Measurements from ENCODE around the gene CCDC187. TPM values are rescaled to one million over a fixed set of nuclear protein-coding genes. Genes with fewer than 3 reads are reported as not detected.

Gene CCDC187
- total RNA-seq, 2 donors from 2014 or later, result 1.3 to 2.3 TPM

- Histone ChIP-seq H3K4me3 (no peak overlapping the region), H3K9me3 (no peaks in the 10 kb centered on the region), H3K27me3 (no peaks in the 10 kb centered on the region), H3K36me3 (replicated peaks in 1 of 2; ENCODE audit: insufficient read depth in 1 of 2, low read depth in 2 of 2) (no peaks in the 10 kb centered on the region), H3K4me1 (peaks cover 24% of the 10 kb centered on the region), H3K27ac (peak overlapping the region; percentile 74 to 87 (median 84))
- DNase-seq (no peak), ATAC-seq (no peak)
- no peak for TF ChIP-seq POLR2A (IDR thresholded peaks at IDR 0.05)
- TF ChIP-seq, protein P1, sequence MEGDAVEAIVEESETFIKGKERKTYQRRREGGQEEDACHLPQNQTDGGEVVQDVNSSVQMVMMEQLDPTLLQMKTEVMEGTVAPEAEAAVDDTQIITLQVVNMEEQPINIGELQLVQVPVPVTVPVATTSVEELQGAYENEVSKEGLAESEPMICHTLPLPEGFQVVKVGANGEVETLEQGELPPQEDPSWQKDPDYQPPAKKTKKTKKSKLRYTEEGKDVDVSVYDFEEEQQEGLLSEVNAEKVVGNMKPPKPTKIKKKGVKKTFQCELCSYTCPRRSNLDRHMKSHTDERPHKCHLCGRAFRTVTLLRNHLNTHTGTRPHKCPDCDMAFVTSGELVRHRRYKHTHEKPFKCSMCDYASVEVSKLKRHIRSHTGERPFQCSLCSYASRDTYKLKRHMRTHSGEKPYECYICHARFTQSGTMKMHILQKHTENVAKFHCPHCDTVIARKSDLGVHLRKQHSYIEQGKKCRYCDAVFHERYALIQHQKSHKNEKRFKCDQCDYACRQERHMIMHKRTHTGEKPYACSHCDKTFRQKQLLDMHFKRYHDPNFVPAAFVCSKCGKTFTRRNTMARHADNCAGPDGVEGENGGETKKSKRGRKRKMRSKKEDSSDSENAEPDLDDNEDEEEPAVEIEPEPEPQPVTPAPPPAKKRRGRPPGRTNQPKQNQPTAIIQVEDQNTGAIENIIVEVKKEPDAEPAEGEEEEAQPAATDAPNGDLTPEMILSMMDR (IDR thresholded peaks at IDR 0.05), result no peak
- 85 to 86% methylated on average over 20 to 38 of the region's 39 CpGs for WGBS, 2 donors
- intact Hi-C loops (cut with DNase I), result no loop called here
These were observed 22.2 kb downstream of the CCDC187 start for GRCh38 chr9:136281421-136282271.

DNA sequence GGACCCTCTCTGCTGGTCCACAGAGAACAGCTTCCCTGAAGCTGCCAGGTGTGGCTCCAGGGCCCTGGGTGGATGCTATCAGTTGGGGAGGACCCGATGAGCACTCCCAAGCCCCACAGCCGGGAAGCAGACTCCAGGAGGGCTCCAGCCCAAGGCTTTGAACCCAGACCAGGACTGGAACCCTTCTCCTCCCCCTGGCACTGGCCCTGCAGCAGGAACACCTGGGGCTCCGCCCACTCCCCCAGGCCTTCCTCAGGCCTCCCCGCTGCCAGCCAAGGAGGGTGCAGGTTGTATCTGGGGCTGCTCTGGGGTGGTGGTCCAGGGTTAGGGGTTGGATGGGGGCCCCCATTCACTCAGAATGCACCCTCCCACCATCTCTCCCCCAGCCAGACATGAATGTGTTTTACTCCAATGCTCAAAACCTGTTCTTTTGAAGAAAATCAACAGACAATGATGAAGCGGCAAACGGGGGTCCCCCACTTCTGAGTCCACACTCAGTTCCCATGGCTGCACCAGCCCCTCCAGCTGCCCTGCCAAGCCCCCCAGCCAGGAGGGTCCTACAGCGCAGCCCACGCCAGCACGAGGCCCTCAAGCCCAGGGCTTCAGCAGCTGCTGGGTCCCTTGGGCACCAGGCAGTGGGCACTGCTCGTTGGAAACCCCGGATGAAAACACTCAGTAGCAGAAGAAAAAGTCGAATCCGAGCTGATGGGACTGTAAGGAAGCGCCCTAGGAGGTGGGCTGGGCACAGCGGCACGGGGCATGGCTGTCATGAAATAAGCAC lies 23.2 kb downstream of the CCDC187 start:
- ATAC-seq, result no peak
- TF ChIP-seq POLR2A (IDR thresholded peaks at IDR 0.05), result no peak
- TF ChIP-seq, protein P1 (IDR thresholded peaks at IDR 0.05), result no peak
- H3K9me3 ChIP-seq, result no peaks in the 10 kb centered on the region
- no peaks in the 10 kb centered on the region for H3K27me3 ChIP-seq
- H3K27ac ChIP-seq, result no peak overlapping the region
- intact Hi-C loops (cut with DNase I), result no loop called here
- H3K4me3 ChIP-seq, result no peak overlapping the region
- H3K4me1 ChIP-seq, result peaks cover 24% of the 10 kb centered on the region
- 93% methylated on average over 14 to 16 of the region's 16 CpGs for WGBS, 2 donors
- H3K36me3 ChIP-seq (replicated peaks in 1 of 2; ENCODE audit: insufficient read depth in 1 of 2, low read depth in 2 of 2), result no peaks in the 10 kb centered on the region
- no peak for DNase-seq

DNA sequence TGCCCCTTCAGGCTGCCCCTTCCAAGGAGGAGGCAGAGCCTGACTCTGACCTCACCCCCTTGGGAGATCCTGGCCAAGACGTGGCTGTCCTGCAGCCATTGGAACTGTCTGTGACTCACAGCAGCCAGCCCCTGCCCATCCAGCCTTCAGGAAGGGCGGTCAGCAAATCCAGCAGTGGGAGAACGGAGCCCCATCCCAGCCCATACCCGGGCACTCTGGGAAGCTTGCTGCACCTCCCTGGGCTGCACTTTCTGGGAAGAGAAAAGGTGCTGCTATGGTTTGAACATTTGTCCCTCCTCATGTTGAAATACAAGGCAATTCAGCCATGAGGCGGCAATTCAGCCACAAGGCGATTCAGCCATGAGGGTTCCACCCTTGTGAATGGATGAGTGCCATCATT lies 24.4 kb downstream of the CCDC187 start:
- Histone ChIP-seq H3K9me3 (no peaks in the 10 kb centered on the region), H3K4me1 (peaks cover 24% of the 10 kb centered on the region), H3K27ac (no peak overlapping the region), H3K36me3 (replicated peaks in 1 of 2; ENCODE audit: insufficient read depth in 1 of 2, low read depth in 2 of 2) (no peaks in the 10 kb centered on the region), H3K4me3 (no peak overlapping the region), H3K27me3 (no peaks in the 10 kb centered on the region)
- DNase-seq (no peak), ATAC-seq (no peak)
- TF ChIP-seq, protein P1 (IDR thresholded peaks at IDR 0.05), result no peak
- TF ChIP-seq POLR2A (IDR thresholded peaks at IDR 0.05), result no peak
- 81 to 95% methylated on average over 4 to 5 of the region's 6 CpGs for WGBS, 2 donors
- intact Hi-C loops (cut with DNase I), result loop anchor here (5.0 kb wide), 1 partner anchor 102 kb away; no protein-coding TSS in a partner anchor

GRCh38 chr9:136278894-136279293 lies 25.0 kb downstream of the CCDC187 start:
- intact Hi-C loops (cut with DNase I), result loop anchor here (5.0 kb wide), 1 partner anchor 102 kb away; no protein-coding TSS in a partner anchor
- Histone ChIP-seq H3K27me3 (no peaks in the 10 kb centered on the region), H3K36me3 (replicated peaks in 1 of 2; ENCODE audit: insufficient read depth in 1 of 2, low read depth in 2 of 2) (no peaks in the 10 kb centered on the region), H3K4me3 (no peak overlapping the region), H3K9me3 (no peaks in the 10 kb centered on the region), H3K4me1 (peaks cover 22% of the 10 kb centered on the region), H3K27ac (no peak overlapping the region)
- 88 to 100% methylated on average over 1 of the region's 1 CpG for WGBS, 2 donors
- TF ChIP-seq POLR2A (IDR thresholded peaks at IDR 0.05), result no peak
- TF ChIP-seq, protein P1 (IDR thresholded peaks at IDR 0.05), result no peak
- no peak for DNase-seq
- ATAC-seq, result no peak

Measured in body of pancreas (tissue), 4 donors.